HepG2 (cell line): ENCODE results near the gene IFNA8.
A peak's percentile ranks its signal among the peaks of the same experiment; 100 is the strongest.

Source experiments
- CTCF ChIP-seq: sonication (generic); formaldehyde crosslinking; IDR thresholded peaks from 2 replicates; pipeline ENCODE4 v1.5.0; 2020; ENCODE audit warnings: mild to moderate bottlenecking, missing genetic modification reagents, moderate library complexity
- E2F1 ChIP-seq: sonication (generic); formaldehyde crosslinking; IDR thresholded peaks from 2 replicates; pipeline ENCODE4 v1.5.0; 2020; ENCODE audit warnings: missing genetic modification reagents
- FOSL1 ChIP-seq: sonication (generic); formaldehyde crosslinking; IDR thresholded peaks from 2 replicates; pipeline ENCODE4 v1.9.0; 2021; ENCODE audit warnings: missing genetic modification reagents, borderline replicate concordance
- GATA4 ChIP-seq: sonication (generic); IDR thresholded peaks from 2 replicates; pipeline ENCODE4 v1.6.1; 2016; ENCODE audit warnings: antibody characterized with exemption, low read depth, borderline replicate concordance
- HNF4A ChIP-seq: sonication (generic); formaldehyde crosslinking; IDR thresholded peaks from 2 replicates; pipeline ENCODE4 v1.4.0; 2020; ENCODE audit warnings: missing genetic modification reagents
- KDM4B ChIP-seq: sonication (generic); formaldehyde crosslinking; IDR thresholded peaks from 2 replicates; pipeline ENCODE4 v1.4.0; 2020; ENCODE audit warnings: missing genetic modification reagents
- REST ChIP-seq, 2 experiments: IDR thresholded peaks; 2 replicates each; pipeline ENCODE4 v1.6.1; 2011 to 2012; ENCODE audit warnings: low read length in 2 of 2, borderline replicate concordance in 1 of 2, low read depth in 1 of 2, mild to moderate bottlenecking in 1 of 2, moderate library complexity in 1 of 2
- SRSF4 ChIP-seq: fragments of 200-400 bp; formaldehyde crosslinking; IDR thresholded peaks from one replicate; pipeline ENCODE4 v1.6.1; 2018; ENCODE audit warnings: mild to moderate bottlenecking, low read depth, low read length, moderate library complexity; ENCODE audit not compliant: poor library complexity, severe bottlenecking
- TBX2 ChIP-seq: sonication (generic); formaldehyde crosslinking; IDR thresholded peaks from 2 replicates; pipeline ENCODE4 v1.5.0; 2020; ENCODE audit warnings: missing genetic modification reagents, mild to moderate bottlenecking, borderline replicate concordance
- ZC3H4 ChIP-seq: sonication (generic); formaldehyde crosslinking; IDR thresholded peaks from 2 replicates; pipeline ENCODE4 v1.4.0; 2020; ENCODE audit warnings: missing genetic modification reagents, borderline replicate concordance
- ZNF224 ChIP-seq: sonication (generic); formaldehyde crosslinking; IDR thresholded peaks from 2 replicates; pipeline ENCODE4 v1.5.0; 2020; ENCODE audit warnings: mild to moderate bottlenecking, missing genetic modification reagents
- ZNF644 ChIP-seq: IDR thresholded peaks from 2 replicates; pipeline ENCODE4 v1.6.1; 2016; ENCODE audit warnings: low read depth

GRCh38 chr9:21455320-21455719 lies 46.4 kb downstream of the IFNA8 start:
- no peak for TF ChIP-seq TBX2 (CRISPR knock-in tag)
- TF ChIP-seq SRSF4, result no peak
- no peak for TF ChIP-seq E2F1 (CRISPR knock-in tag)
- no peak for TF ChIP-seq KDM4B
- no peak for TF ChIP-seq REST (IDR thresholded peaks at IDR 0.05; ENCODE audit: borderline replicate concordance in 1 of 2, low read depth in 1 of 2, low read length in 2 of 2)
- TF ChIP-seq ZC3H4 (CRISPR knock-in tag), result no peak
- TF ChIP-seq CTCF (CRISPR knock-in tag), result peak; percentile 61
- no peak for TF ChIP-seq GATA4
- no peak for TF ChIP-seq ZNF224 (CRISPR knock-in tag)
- TF ChIP-seq HNF4A (CRISPR knock-in tag), result no peak
- no peak for TF ChIP-seq FOSL1 (CRISPR knock-in tag)
- no peak for TF ChIP-seq ZNF644 (CRISPR knock-in tag)
